HEK293 (cell line): ENCODE data around the gene PHRF1.

Experiments used
- CTCF ChIA-PET: fragments of 350-600 bp; formaldehyde crosslinking; extraction: SDS; loops from one replicate; lab custom pipeline; 2021; ENCODE audit warnings: antibody characterized with exemption; lab: Yijun Ruan, JAX
- POLR2A ChIA-PET: fragments of 300-600 bp; formaldehyde crosslinking; extraction: SDS; loops from one replicate; lab custom pipeline; 2020; ENCODE audit warnings: antibody characterized with exemption, inconsistent platforms; lab: Yijun Ruan, JAX
- H3K27ac ChIP-seq: fragments of 200-500 bp; sonication (Bioruptor generic); 2 replicates; pipeline ENCODE4 v1.5.1; 2014; ENCODE audit warnings: low read depth, low read length, control low read depth, inconsistent platforms; ENCODE audit errors: extremely low read depth
- H3K36me3 ChIP-seq, 2 experiments: fragments of 200-500 bp in 1 of 2; sonication (Bioruptor generic) in 1 of 2; 1 replicate in 1 of 2; 2 replicates in 1 of 2; pipeline ENCODE4 v1.5.1; 2014 to 2017; ENCODE audit warnings: inconsistent platforms in 2 of 2, low read length in 2 of 2; ENCODE audit not compliant: control insufficient read depth in 2 of 2, insufficient read depth in 1 of 2
- H3K4me1 ChIP-seq: fragments of 200-500 bp; sonication (Bioruptor generic); 2 replicates; pipeline ENCODE4 v1.5.1; 2014; ENCODE audit warnings: mild to moderate bottlenecking, low read length, inconsistent platforms; ENCODE audit not compliant: control insufficient read depth, insufficient read depth
- H3K4me3 ChIP-seq: 2 replicates; pipeline ENCODE4 v1.5.1; 2011; ENCODE audit warnings: low read depth, mild to moderate bottlenecking, control low read depth, low read length, moderate library complexity
- H3K9me3 ChIP-seq: fragments of 200-500 bp; sonication (Bioruptor generic); 2 replicates; pipeline ENCODE4 v1.5.1; 2014; ENCODE audit warnings: low read depth, low read length, inconsistent platforms; ENCODE audit not compliant: control insufficient read depth, insufficient read depth
- EGR2 ChIP-seq: fragments of 450-650 bp; formaldehyde crosslinking; IDR thresholded peaks from 2 replicates; pipeline ENCODE4 v1.5.1; 2016; ENCODE audit warnings: low read depth, missing biosample characterization, missing genetic modification characterization
- GLI4 ChIP-seq: fragments of 450-650 bp; formaldehyde crosslinking; IDR thresholded peaks from 2 replicates; pipeline ENCODE4 v1.5.1; 2016; ENCODE audit warnings: missing biosample characterization, missing genetic modification characterization
- PRDM10 ChIP-seq: fragments of 450-650 bp; formaldehyde crosslinking; IDR thresholded peaks from 2 replicates; pipeline ENCODE4 v1.5.1; 2016; ENCODE audit warnings: missing biosample characterization, missing genetic modification characterization
- SP3 ChIP-seq: fragments of 450-650 bp; formaldehyde crosslinking; IDR thresholded peaks from 2 replicates; pipeline ENCODE4 v1.5.1; 2016; ENCODE audit warnings: missing biosample characterization, missing genetic modification characterization
- SP7 ChIP-seq: fragments of 450-650 bp; formaldehyde crosslinking; IDR thresholded peaks from 2 replicates; pipeline ENCODE4 v1.5.1; 2016; ENCODE audit warnings: missing biosample characterization, missing genetic modification characterization
- ZBTB20 ChIP-seq: fragments of 450-650 bp; formaldehyde crosslinking; IDR thresholded peaks from 2 replicates; pipeline ENCODE4 v1.5.1; 2016; ENCODE audit warnings: missing biosample characterization, missing genetic modification characterization
- ZBTB44 ChIP-seq: fragments of 450-650 bp; IDR thresholded peaks from 2 replicates; pipeline ENCODE4 v1.5.1; 2018; ENCODE audit warnings: missing biosample characterization, mild to moderate bottlenecking, missing genetic modification characterization
- ZFP41 ChIP-seq: fragments of 450-650 bp; formaldehyde crosslinking; IDR thresholded peaks from 2 replicates; pipeline ENCODE4 v1.5.1; 2016; ENCODE audit warnings: missing biosample characterization, missing genetic modification characterization, borderline replicate concordance
- ZNF132 ChIP-seq: fragments of 450-650 bp; formaldehyde crosslinking; IDR thresholded peaks from 2 replicates; pipeline ENCODE4 v1.5.1; 2017; ENCODE audit warnings: missing biosample characterization, missing genetic modification characterization, borderline replicate concordance
- ZNF362 ChIP-seq: fragments of 450-650 bp; formaldehyde crosslinking; IDR thresholded peaks from 2 replicates; pipeline ENCODE4 v1.5.1; 2016; ENCODE audit warnings: missing biosample characterization, missing genetic modification characterization
- ZNF530 ChIP-seq: fragments of 450-650 bp; formaldehyde crosslinking; IDR thresholded peaks from 2 replicates; pipeline ENCODE4 v1.5.1; 2016; ENCODE audit warnings: low read depth, missing biosample characterization, missing genetic modification characterization
- ZNF596 ChIP-seq: fragments of 450-650 bp; IDR thresholded peaks from 2 replicates; pipeline ENCODE4 v1.5.0; 2018; ENCODE audit warnings: missing biosample characterization, mild to moderate bottlenecking, missing genetic modification characterization, moderate library complexity
- ZNF664 ChIP-seq: fragments of 450-650 bp; formaldehyde crosslinking; IDR thresholded peaks from 2 replicates; pipeline ENCODE4 v1.5.1; 2016; ENCODE audit warnings: missing biosample characterization, missing genetic modification characterization
- ZNF791 ChIP-seq: fragments of 450-650 bp; formaldehyde crosslinking; IDR thresholded peaks from 2 replicates; pipeline ENCODE4 v1.5.1; 2016; ENCODE audit warnings: missing biosample characterization, missing genetic modification characterization

The PHRF1 gene

GRCh38 chr11:618856-619627 is 42.8 kb downstream of the PHRF1 start:
- H3K4me3 ChIP-seq: no peak overlapping the region
- H3K4me1 ChIP-seq: no peaks in the 10 kb centered on the region
- no peak overlapping the region for H3K27ac ChIP-seq
- H3K9me3 ChIP-seq: no peaks in the 10 kb centered on the region
- peaks cover 0 to 20% of the 10 kb centered on the region in 2 experiments; a peak in 1 of 3 replicates for H3K36me3 ChIP-seq
- CTCF ChIA-PET: no interaction called here
- TF ChIP-seq SP3 (tag by site-specific recombination): no peak
- POLR2A ChIA-PET: no interaction called here

DNA sequence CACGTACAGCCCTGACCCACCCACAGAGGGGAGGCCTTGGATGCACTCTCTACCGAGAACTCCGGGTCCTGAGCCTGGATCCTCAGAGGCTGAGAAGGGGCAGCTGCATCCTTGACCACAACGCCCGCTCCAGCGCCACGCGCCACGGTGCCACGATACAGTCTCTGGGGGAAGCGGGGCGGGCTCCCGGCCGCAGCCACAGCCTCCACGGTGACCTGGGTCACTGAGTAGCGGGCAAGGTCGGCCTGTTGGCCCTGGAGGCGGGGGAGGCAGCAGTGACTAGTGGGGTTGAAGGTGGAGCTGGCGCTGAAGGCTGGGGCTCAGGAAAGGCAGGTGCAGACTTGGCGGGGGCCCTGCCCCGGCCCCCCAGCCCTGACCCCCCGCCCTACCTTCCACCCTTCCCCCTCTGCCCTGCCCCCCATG is 43.4 kb downstream of the PHRF1 start:
- Histone ChIP-seq H3K4me1 (no peaks in the 10 kb centered on the region), H3K36me3 (peaks cover 0 to 14% of the 10 kb centered on the region in 2 experiments; a peak in 1 of 3 replicates), H3K27ac (no peak overlapping the region), H3K9me3 (no peaks in the 10 kb centered on the region), H3K4me3 (no peak overlapping the region)
- ChIA-PET POLR2A (no interaction called here), CTCF (no interaction called here)
- TF ChIP-seq ZNF791 (no peak), ZFP41 (no peak), ZNF132 (no peak)

DNA sequence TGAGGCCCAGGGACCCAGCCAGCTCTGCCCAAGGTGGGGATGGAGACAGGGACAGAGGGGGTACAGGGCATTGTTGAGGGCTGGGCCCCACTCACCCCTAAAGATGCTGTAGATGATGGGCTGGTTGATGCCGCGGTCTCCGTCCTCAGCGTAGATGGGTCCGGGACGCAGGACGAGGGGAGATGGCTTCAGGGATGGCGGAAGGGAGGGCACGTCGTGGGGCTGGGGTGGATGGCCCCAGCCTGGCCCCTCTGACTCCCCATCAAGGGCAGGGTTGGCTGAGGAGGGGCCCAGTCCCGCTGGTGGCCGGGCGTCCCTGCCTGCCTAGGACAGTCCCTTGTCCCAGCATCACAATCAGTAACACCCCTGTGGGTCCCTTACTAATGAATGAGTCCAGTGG is 43.9 kb downstream of the PHRF1 start:
- POLR2A ChIA-PET: no interaction called here

GRCh38 chr11:620935-621814 is 44.9 kb downstream of the PHRF1 start:
- H3K4me3 ChIP-seq: no peak overlapping the region
- no peaks in the 10 kb centered on the region for H3K4me1 ChIP-seq
- no peaks in the 10 kb centered on the region for H3K9me3 ChIP-seq
- CTCF ChIA-PET: no interaction called here
- peaks cover 0 to 13% of the 10 kb centered on the region in 2 experiments; a peak in 1 of 3 replicates for H3K36me3 ChIP-seq
- POLR2A ChIA-PET: no interaction called here
- no peak overlapping the region for H3K27ac ChIP-seq
- TF ChIP-seq ZNF664 (tag by site-specific recombination) (no peak), ZFP41 (no peak), EGR2 (tag by site-specific recombination) (peak; percentile 45), ZBTB20 (tag by site-specific recombination) (no peak), ZNF530 (tag by site-specific recombination) (no peak), ZNF362 (tag by site-specific recombination) (no peak), ZNF596 (no peak), ZBTB44 (tag by site-specific recombination) (no peak)

More for the DNA sequence above, 43.9 kb downstream of the PHRF1 start:
- peak; percentile 76 for TF ChIP-seq PRDM10 (tag by site-specific recombination)
- no peak for TF ChIP-seq SP7 (tag by site-specific recombination)
- TF ChIP-seq GLI4 (tag by site-specific recombination): no peak
- Histone ChIP-seq H3K36me3 (peaks cover 0 to 13% of the 10 kb centered on the region in 2 experiments; a peak in 1 of 3 replicates), H3K4me1 (no peaks in the 10 kb centered on the region), H3K4me3 (no peak overlapping the region), H3K9me3 (no peaks in the 10 kb centered on the region), H3K27ac (no peak overlapping the region)
- CTCF ChIA-PET: no interaction called here
